Natural killer cell (primary cell): ENCODE measurements around the gene TMEM132D. TPM values are rescaled to one million over a fixed set of nuclear protein-coding genes. Genes with fewer than 3 reads are reported as not detected.

Experiments used
- ATAC-seq, 3 donors: fragments of 150-1000 bp in 2 of 3; fragments of 200-7000 bp in 1 of 3; cut with Tn5 transposase; 1 replicate in 1 of 3; 2 replicates in 2 of 3; pipeline ENCODE4 v1.10.0; 2021; ENCODE audit warnings: mild to moderate bottlenecking in 2 of 3, moderate library complexity in 2 of 3
- DNase-seq, 2 donors: peaks; one replicate each; pipeline versions ENCODE4 v3.0.0 to v3.0.0-alpha.2; 2013 to 2021; ENCODE audit warnings: mixed read lengths in 1 of 2
- H3K27ac ChIP-seq: one replicate; pipeline ENCODE4 v1.5.1; 2013; ENCODE audit warnings: mild to moderate bottlenecking, low read length
- H3K27me3 ChIP-seq: one replicate; pipeline ENCODE4 v1.6.1; 2013; ENCODE audit warnings: low read length; ENCODE audit not compliant: control insufficient read depth, insufficient read depth
- H3K36me3 ChIP-seq: one replicate; pipeline ENCODE4 v1.6.1; 2013; ENCODE audit warnings: low read length; ENCODE audit not compliant: control insufficient read depth, insufficient read depth
- H3K4me1 ChIP-seq: one replicate; pipeline ENCODE4 v1.6.1; 2013; ENCODE audit warnings: low read length; ENCODE audit not compliant: control insufficient read depth, insufficient read depth
- H3K4me3 ChIP-seq: one replicate; pipeline ENCODE4 v1.5.1; 2013; ENCODE audit warnings: low read length
- H3K9me3 ChIP-seq: one replicate; pipeline ENCODE4 v1.6.1; 2013; ENCODE audit warnings: low read length; ENCODE audit not compliant: control insufficient read depth, insufficient read depth
- H3K27ac Mint-ChIP-seq, 2 donors: one replicate each; pipeline ENCODE4 v1.8.0; 2022; ENCODE audit warnings: mild to moderate bottlenecking in 2 of 2, mixed read lengths in 2 of 2, moderate library complexity in 1 of 2
- H3K27me3 Mint-ChIP-seq, 2 donors: one replicate each; pipeline ENCODE4 v1.8.0; 2022; ENCODE audit warnings: low read depth in 2 of 2, mixed read lengths in 2 of 2
- H3K36me3 Mint-ChIP-seq: one replicate; pipeline ENCODE4 v1.8.0; 2022; ENCODE audit warnings: mixed read lengths
- H3K4me1 Mint-ChIP-seq, 2 donors: one replicate each; pipeline ENCODE4 v1.8.0; 2022; ENCODE audit warnings: mixed read lengths in 2 of 2
- H3K4me3 Mint-ChIP-seq: one replicate; pipeline ENCODE4 v1.8.0; 2022; ENCODE audit warnings: mild to moderate bottlenecking, moderate library complexity, mixed read lengths
- H3K9me3 Mint-ChIP-seq, 2 donors: one replicate each; pipeline ENCODE4 v1.8.0; 2022; ENCODE audit warnings: mixed read lengths in 2 of 2
- WGBS: methylation state at CpG from one replicate; pipeline ENCODE4 v1.1.7; 2013; ENCODE audit warnings: missing lambda C conversion rate; ENCODE audit not compliant: insufficient coverage; 5-methylcytosine and 5-hydroxymethylcytosine counted together
- intact Hi-C: fragments of 100-400 bp; cut with micrococcal nuclease; formaldehyde crosslinking; loops from one replicate; pipeline ENCODE4 v1.14.2; 2022
- total RNA-seq, 4 donors: library from RNA; stranded (reverse); fragments of 120-200 nt in 1 of 4; gene quantifications; one replicate each; pipeline versions ENCODE4 v1.2.3 to v1.2.4, GENCODE V29; 2013 to 2022
- TF ChIP-seq, protein P1 (sequence below): fragments of 200-600 bp; IDR thresholded peaks from one replicate; pipeline ENCODE4 v1.8.0; 2022; ENCODE audit warnings: antibody characterized with exemption

TMEM132D gene
- total RNA-seq, 3 donors from 2014 or later (not counting 1 experiment from before 2014, with no cell fraction given), result not detected

DNA sequence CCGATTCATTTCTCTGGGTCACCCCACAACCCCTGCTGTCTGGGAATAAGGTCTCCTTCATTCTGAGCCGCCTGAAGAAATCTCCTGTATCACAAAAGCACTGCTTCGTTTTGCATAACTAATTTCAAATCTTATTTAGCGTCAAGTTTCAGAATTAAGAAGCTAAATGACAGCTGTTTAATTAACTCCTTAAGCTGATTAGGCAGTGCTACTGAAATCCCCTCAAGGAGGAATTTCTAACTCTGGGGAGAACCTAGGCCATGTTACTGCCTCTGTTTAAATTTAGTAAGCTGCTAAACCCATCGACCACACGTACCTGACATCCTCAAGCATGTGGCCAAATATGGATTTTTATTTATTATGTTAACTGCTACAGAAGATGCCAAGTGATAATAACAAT is 677.0 kb downstream of the TMEM132D start:
- H3K9me3 ChIP-seq, result peaks cover 3% of the 10 kb centered on the region
- H3K4me3 ChIP-seq, result no peak overlapping the region
- Mint-ChIP-seq H3K4me1 (no peaks in the 10 kb centered on the region), H3K4me3 (no peak overlapping the region), H3K36me3 (no peaks in the 10 kb centered on the region), H3K9me3 (no peaks in the 10 kb centered on the region), H3K27me3 (peaks cover 5 to 17% of the 10 kb centered on the region in 2 donors), H3K27ac (no peak overlapping the region)
- no peak overlapping the region for H3K27ac ChIP-seq
- DNase-seq (no peak), ATAC-seq (no peak)
- no peaks in the 10 kb centered on the region for H3K27me3 ChIP-seq
- H3K36me3 ChIP-seq, result no peaks in the 10 kb centered on the region
- H3K4me1 ChIP-seq, result no peaks in the 10 kb centered on the region
- WGBS, result 92% methylated on average over 6 of the region's 6 CpGs
- intact Hi-C loops, result no loop called here
- TF ChIP-seq, protein P1, sequence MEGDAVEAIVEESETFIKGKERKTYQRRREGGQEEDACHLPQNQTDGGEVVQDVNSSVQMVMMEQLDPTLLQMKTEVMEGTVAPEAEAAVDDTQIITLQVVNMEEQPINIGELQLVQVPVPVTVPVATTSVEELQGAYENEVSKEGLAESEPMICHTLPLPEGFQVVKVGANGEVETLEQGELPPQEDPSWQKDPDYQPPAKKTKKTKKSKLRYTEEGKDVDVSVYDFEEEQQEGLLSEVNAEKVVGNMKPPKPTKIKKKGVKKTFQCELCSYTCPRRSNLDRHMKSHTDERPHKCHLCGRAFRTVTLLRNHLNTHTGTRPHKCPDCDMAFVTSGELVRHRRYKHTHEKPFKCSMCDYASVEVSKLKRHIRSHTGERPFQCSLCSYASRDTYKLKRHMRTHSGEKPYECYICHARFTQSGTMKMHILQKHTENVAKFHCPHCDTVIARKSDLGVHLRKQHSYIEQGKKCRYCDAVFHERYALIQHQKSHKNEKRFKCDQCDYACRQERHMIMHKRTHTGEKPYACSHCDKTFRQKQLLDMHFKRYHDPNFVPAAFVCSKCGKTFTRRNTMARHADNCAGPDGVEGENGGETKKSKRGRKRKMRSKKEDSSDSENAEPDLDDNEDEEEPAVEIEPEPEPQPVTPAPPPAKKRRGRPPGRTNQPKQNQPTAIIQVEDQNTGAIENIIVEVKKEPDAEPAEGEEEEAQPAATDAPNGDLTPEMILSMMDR, result no peak

DNA sequence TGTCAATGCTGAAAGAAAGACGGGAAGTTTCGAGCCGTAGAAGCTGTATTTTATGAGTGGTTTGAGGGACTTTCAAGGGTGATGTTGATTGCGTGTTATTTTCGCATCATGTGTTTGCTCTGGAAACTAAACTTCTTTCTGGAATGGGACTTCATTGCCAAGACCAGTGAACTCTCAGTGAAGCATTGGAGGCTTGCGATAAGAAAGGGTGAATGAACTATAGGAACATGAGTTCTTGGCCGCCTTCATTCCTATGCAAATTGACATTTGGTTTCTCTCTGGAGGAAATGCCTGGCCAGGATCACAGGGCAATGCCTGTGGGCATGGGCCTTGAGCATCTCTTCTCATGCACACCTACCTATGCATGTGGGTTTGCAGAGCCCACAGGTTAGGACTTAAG is 677.8 kb downstream of the TMEM132D start:
- 72% methylated on average over 7 of the region's 7 CpGs for WGBS
- no peak overlapping the region for H3K27ac ChIP-seq
- intact Hi-C loops, result no loop called here
- no peak overlapping the region for H3K4me3 ChIP-seq
- H3K9me3 ChIP-seq, result peaks cover 3% of the 10 kb centered on the region
- no peaks in the 10 kb centered on the region for H3K4me1 Mint-ChIP-seq
- H3K27ac Mint-ChIP-seq, result no peak overlapping the region
- TF ChIP-seq, protein P1, result no peak
- H3K9me3 Mint-ChIP-seq, result no peaks in the 10 kb centered on the region
- no peaks in the 10 kb centered on the region for H3K36me3 ChIP-seq
- no peaks in the 10 kb centered on the region for H3K4me1 ChIP-seq
- no peak for ATAC-seq
- H3K27me3 ChIP-seq, result no peaks in the 10 kb centered on the region
- DNase-seq, result no peak
- H3K36me3 Mint-ChIP-seq, result no peaks in the 10 kb centered on the region
- peaks cover 5 to 24% of the 10 kb centered on the region in 2 donors for H3K27me3 Mint-ChIP-seq
- no peak overlapping the region for H3K4me3 Mint-ChIP-seq

DNA sequence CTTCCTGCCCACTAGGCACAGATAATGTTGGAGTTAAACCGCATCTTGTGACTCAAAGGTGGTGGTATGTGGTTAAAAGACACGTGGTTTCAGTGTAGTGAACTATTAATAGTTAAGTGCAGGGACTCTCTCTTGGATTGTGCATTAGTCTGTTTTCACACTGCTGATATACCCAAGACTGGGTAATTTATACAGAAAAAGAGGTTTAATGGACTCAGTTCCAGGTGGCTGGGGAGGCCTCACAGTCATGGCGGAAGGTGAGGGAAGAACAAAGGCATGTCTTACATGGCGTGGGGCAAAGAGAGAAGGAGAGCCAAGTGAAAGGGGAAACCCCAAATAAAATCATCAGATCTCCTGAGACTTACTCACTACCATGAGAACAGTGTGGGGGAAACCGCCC is 688.3 kb downstream of the TMEM132D start:
- no peaks in the 10 kb centered on the region for H3K27me3 ChIP-seq
- no peaks in the 10 kb centered on the region for H3K4me1 ChIP-seq
- H3K27ac ChIP-seq, result no peak overlapping the region
- Mint-ChIP-seq H3K27me3 (peaks cover 10 to 15% of the 10 kb centered on the region in 2 donors), H3K4me1 (peaks cover 0 to 4% of the 10 kb centered on the region in 2 donors), H3K36me3 (no peaks in the 10 kb centered on the region), H3K27ac (no peak overlapping the region), H3K4me3 (no peak overlapping the region), H3K9me3 (peaks cover 0 to 8% of the 10 kb centered on the region in 2 donors)
- WGBS, result 73% methylated on average over 4 of the region's 5 CpGs
- peaks cover 4% of the 10 kb centered on the region for H3K9me3 ChIP-seq
- no peak overlapping the region for H3K4me3 ChIP-seq
- no peaks in the 10 kb centered on the region for H3K36me3 ChIP-seq
- intact Hi-C loops, result no loop called here
- no peak for DNase-seq
- no peak for ATAC-seq
- TF ChIP-seq, protein P1, result no peak

DNA sequence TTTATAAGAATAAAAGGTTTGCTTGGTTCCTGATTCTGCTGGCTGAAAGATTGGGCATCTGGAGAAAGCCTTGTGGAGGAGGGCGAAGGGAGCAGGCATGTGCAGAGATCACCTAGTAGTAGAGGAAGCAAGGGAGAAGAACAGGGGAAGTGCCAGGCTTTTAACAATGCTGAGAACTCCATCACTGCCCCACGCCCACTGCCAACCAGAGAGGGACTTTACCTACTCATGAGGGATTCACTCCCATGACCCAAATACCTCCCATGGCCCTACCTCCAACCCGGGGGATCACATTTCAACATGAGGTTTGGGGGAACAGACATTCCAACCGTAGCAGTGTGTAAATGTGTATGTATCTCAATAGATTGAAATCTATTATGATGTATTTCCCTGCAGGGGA is 690.3 kb downstream of the TMEM132D start:
- peaks cover 10 to 19% of the 10 kb centered on the region in 2 donors for H3K27me3 Mint-ChIP-seq
- intact Hi-C loops, result no loop called here
- H3K4me1 ChIP-seq, result no peaks in the 10 kb centered on the region
- DNase-seq, result no peak
- no peak for ATAC-seq
- no peaks in the 10 kb centered on the region for H3K36me3 ChIP-seq
- H3K27me3 ChIP-seq, result no peaks in the 10 kb centered on the region
- peaks cover 0 to 8% of the 10 kb centered on the region in 2 donors for H3K9me3 Mint-ChIP-seq
- H3K4me1 Mint-ChIP-seq, result peaks cover 0 to 4% of the 10 kb centered on the region in 2 donors
- TF ChIP-seq, protein P1, result no peak
- H3K4me3 ChIP-seq, result no peak overlapping the region
- H3K36me3 Mint-ChIP-seq, result no peaks in the 10 kb centered on the region
- peaks cover 4% of the 10 kb centered on the region for H3K9me3 ChIP-seq
- H3K4me3 Mint-ChIP-seq, result no peak overlapping the region
- H3K27ac ChIP-seq, result no peak overlapping the region
- WGBS, result 80% methylated on average over 2 of the region's 4 CpGs
- H3K27ac Mint-ChIP-seq, result no peak overlapping the region
